Upper lobe of left lung (tissue), 6 donors: ENCODE measurements around the gene PPP1R12A. TPM values are rescaled to one million over a fixed set of nuclear protein-coding genes. Genes with fewer than 3 reads are reported as not detected.
A peak's percentile ranks its signal among the peaks of the same experiment; 100 is the strongest.

Source experiments
- ATAC-seq, 2 donors: fragments of 200-7000 bp; cut with Tn5 transposase; one replicate each; pipeline ENCODE4 v1.9.1; 2022; ENCODE audit warnings: mild to moderate bottlenecking in 2 of 2, moderate library complexity in 2 of 2; ENCODE audit not compliant: low FRiP score in 2 of 2
- DNase-seq, 2 donors: peaks; one replicate each; pipeline ENCODE4 v3.0.0-alpha.2; 2019 to 2020
- H3K27ac ChIP-seq, 4 donors: fragments of 200-600 bp; sonication (generic); one replicate each; pipeline ENCODE4 v1.5.1; 2016 to 2019
- H3K27me3 ChIP-seq, 4 donors: fragments of 200-600 bp; sonication (generic); one replicate each; pipeline ENCODE4 v1.5.1; 2017 to 2019
- H3K36me3 ChIP-seq, 4 donors: fragments of 200-600 bp; sonication (generic); one replicate each; pipeline ENCODE4 v1.5.1; 2016 to 2019
- H3K4me1 ChIP-seq, 4 donors: fragments of 200-600 bp; sonication (generic); one replicate each; pipeline ENCODE4 v1.5.1; 2018 to 2019
- H3K4me3 ChIP-seq, 4 donors: fragments of 200-600 bp; sonication (generic); one replicate each; pipeline ENCODE4 v1.5.1; 2017 to 2019; ENCODE audit warnings: mild to moderate bottlenecking in 2 of 4, moderate library complexity in 1 of 4
- H3K9me3 ChIP-seq, 4 donors: fragments of 200-600 bp; sonication (generic); one replicate each; pipeline ENCODE4 v1.5.1; 2018 to 2019
- EP300 ChIP-seq, 4 donors: sonication (generic); formaldehyde crosslinking; IDR thresholded peaks; one replicate each; pipeline ENCODE4 v1.5.1; 2017; ENCODE audit warnings: antibody characterized with exemption in 4 of 4, control low read depth in 2 of 4
- POLR2A ChIP-seq, 4 donors: fragments of 450-650 bp; IDR thresholded peaks; one replicate each; pipeline ENCODE4 v1.5.1; 2016 to 2017; ENCODE audit warnings: antibody characterized with exemption in 4 of 4, mild to moderate bottlenecking in 2 of 4
- POLR2AphosphoS5 ChIP-seq, 2 donors: sonication (generic); formaldehyde crosslinking; IDR thresholded peaks; one replicate each; pipeline ENCODE4 v1.5.1; 2017; ENCODE audit warnings: antibody characterized with exemption in 2 of 2
- WGBS, 2 donors: methylation state at CpG; one replicate each; pipeline ENCODE4 v1.1.5; 2017 to 2018; 5-methylcytosine and 5-hydroxymethylcytosine counted together
- total RNA-seq, 6 donors: library from RNA; depleted of rRNA in 4 of 6; stranded (reverse); fragments of >200 nt in 4 of 6; gene quantifications; one replicate each; pipeline versions ENCODE4 v1.1.0 to v1.2.1, GENCODE V29; 2016 to 2021
- TF ChIP-seq, protein P1 (sequence below), 6 experiments: fragments of 450-650 bp in 4 of 6; fragments of 200-600 bp in 2 of 6; sonication (generic) in 2 of 6; IDR thresholded peaks; one replicate each; pipeline ENCODE4 v1.5.1; 2016 to 2019; ENCODE audit warnings: antibody characterized with exemption in 6 of 6
- donor health status: DM: no; HTN: no; CAD: no; lungs with moderate emphysema.
- donor health status: DM: no; HTN: yes; CAD: no; lungs with severe emphysema.

Gene PPP1R12A
- total RNA-seq = 100 to 1,000 TPM in 3 of 6 donors, 10 to 100 TPM in 3; 50.7 to 234 (median 90.4) TPM

DNA sequence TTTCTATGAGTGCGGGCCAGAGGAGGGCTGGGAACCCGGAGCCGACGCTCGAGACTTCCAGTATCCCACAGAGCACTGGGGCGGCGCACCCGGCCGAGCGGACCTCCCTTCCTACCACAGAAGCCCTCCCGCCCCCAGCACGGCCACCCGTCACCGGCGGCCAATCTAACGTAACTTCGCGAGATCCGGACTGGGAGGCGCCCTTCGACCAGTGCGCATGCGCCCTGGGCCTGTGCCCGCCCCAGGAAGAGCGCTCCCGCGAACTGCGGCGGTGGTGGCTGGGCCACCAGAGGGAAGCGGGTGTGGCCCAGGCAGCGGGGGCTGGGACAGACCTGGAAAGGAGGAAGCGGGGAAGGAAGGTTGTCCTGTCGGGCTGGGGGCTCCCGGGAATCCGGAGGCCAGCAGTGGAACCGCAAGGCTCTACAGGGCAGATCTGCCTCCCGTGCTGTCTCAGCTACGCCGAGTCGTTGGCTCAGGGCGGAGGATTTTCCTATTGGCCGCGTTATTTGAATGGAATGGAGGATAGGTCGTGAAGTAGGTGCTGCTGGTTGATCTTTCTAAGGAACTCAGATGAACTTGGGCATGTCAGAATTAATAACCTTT is at the start of gene PPP1R12A:
Gene PPP1R12A, minus strand, starts transcription at position 77 of the 603 bp plus-strand sequence. CDS start 166 bp downstream, outside the sequence.
- peak; percentile 98 to 99 for ATAC-seq
- H3K4me1 ChIP-seq = peaks cover 10 to 44% (median 16%) of the 10 kb centered on the region in 4 donors
- WGBS, 2 donors = 0 to 9% methylated on average over 16 to 27 of the region's 44 CpGs

DNA sequence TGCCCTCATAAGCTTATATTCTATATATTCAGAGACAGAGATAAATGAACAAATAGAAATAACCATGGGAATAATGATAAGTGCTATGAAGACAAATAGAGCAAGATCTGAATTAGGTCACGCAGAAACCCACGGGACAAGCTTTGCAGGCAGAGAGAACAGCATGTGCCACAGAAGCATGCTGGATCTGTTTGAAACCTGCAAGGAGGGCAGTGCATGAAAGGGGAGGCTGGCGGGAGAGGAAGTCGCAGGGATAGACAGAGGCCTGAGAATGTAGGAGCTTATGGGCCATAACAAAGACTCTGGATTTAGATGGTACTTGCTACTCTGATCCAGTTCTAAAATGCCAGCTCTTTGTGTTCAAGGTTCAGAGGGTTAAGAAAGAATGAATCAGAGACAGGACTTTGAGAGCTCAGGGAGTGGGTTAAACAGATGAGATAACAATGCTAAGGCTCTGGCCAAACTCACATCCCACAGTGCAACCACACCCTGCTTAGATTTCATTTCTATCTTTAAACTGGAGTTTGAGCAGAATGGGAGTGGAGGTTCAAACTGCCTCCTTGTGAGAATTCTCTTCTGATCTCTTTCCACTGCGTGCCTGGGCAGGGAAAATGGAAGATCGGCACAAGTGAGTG is 49.2 kb upstream of the PPP1R12A start:
- no peak overlapping the region for H3K27ac ChIP-seq
- TF ChIP-seq EP300 (IDR thresholded peaks at IDR 0.05) = no peak
- TF ChIP-seq, protein P1, sequence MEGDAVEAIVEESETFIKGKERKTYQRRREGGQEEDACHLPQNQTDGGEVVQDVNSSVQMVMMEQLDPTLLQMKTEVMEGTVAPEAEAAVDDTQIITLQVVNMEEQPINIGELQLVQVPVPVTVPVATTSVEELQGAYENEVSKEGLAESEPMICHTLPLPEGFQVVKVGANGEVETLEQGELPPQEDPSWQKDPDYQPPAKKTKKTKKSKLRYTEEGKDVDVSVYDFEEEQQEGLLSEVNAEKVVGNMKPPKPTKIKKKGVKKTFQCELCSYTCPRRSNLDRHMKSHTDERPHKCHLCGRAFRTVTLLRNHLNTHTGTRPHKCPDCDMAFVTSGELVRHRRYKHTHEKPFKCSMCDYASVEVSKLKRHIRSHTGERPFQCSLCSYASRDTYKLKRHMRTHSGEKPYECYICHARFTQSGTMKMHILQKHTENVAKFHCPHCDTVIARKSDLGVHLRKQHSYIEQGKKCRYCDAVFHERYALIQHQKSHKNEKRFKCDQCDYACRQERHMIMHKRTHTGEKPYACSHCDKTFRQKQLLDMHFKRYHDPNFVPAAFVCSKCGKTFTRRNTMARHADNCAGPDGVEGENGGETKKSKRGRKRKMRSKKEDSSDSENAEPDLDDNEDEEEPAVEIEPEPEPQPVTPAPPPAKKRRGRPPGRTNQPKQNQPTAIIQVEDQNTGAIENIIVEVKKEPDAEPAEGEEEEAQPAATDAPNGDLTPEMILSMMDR (IDR thresholded peaks at IDR 0.05) = no peak
- TF ChIP-seq POLR2A (IDR thresholded peaks at IDR 0.05) = no peak
- TF ChIP-seq POLR2AphosphoS5 (IDR thresholded peaks at IDR 0.05) = no peak
- no peaks in the 10 kb centered on the region for H3K27me3 ChIP-seq
- ATAC-seq = peak in 1 of 2 donors; percentile 89
- H3K4me3 ChIP-seq = no peak overlapping the region
- 77 to 84% methylated on average over 6 of the region's 6 CpGs for WGBS, 2 donors
- no peaks in the 10 kb centered on the region for H3K36me3 ChIP-seq
- H3K9me3 ChIP-seq = no peaks in the 10 kb centered on the region
- no peaks in the 10 kb centered on the region for H3K4me1 ChIP-seq
- DNase-seq = no peak

More for the DNA sequence above, at the start of gene PPP1R12A:
- Histone ChIP-seq H3K27ac (peak within 1 kb of the TSS; percentile 96 to 99 (median 98)), H3K9me3 (no peaks in the 10 kb centered on the region), H3K4me3 (peak within 1 kb of the TSS; percentile 72 to 89 (median 84)), H3K27me3 (no peaks in the 10 kb centered on the region), H3K36me3 (no peaks in the 10 kb centered on the region)
- TF ChIP-seq, protein P1 (IDR thresholded peaks at IDR 0.05) = peak in 5 of 6 experiments; percentile 13 to 61 (median 42)
- TF ChIP-seq POLR2AphosphoS5 (IDR thresholded peaks at IDR 0.05) = peak; percentile 96 to 99
- TF ChIP-seq EP300 (IDR thresholded peaks at IDR 0.05) = peak in 1 of 4 donors; percentile 82
- TF ChIP-seq POLR2A (IDR thresholded peaks at IDR 0.05) = peak; percentile 59 to 98 (median 96)
- DNase-seq = peak; percentile 97 to 99

DNA sequence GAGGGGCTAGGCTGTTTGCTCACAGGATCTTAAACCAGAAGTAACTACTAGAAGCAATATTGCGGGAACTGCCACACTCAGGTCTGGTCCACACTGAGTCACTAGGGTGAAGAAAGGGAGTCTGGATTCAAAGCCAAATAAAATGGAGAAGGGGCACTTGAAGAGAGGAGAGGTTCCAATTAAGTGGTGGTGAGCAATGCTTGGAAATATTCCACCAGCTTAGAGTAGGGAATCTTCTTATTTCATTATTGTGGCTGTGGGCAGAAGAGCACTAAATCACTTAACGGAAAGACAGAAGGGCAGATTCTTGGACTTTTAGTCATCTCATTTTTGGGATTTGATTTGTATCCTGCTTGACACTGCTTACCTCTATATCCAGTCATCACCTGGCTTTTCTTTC is 48.6 kb upstream of the PPP1R12A start:
- no peaks in the 10 kb centered on the region for H3K36me3 ChIP-seq
- no peak for DNase-seq
- no peaks in the 10 kb centered on the region for H3K27me3 ChIP-seq
- WGBS, 2 donors = 58 to 89% methylated on average over 2 of the region's 2 CpGs
- H3K9me3 ChIP-seq = no peaks in the 10 kb centered on the region
- no peaks in the 10 kb centered on the region for H3K4me1 ChIP-seq
- peak in 1 of 2 donors; percentile 83 for ATAC-seq
- no peak overlapping the region for H3K27ac ChIP-seq
- H3K4me3 ChIP-seq = no peak overlapping the region
- TF ChIP-seq POLR2A (IDR thresholded peaks at IDR 0.05) (no peak), POLR2AphosphoS5 (IDR thresholded peaks at IDR 0.05) (no peak), EP300 (IDR thresholded peaks at IDR 0.05) (no peak)
- TF ChIP-seq, protein P1 (IDR thresholded peaks at IDR 0.05) = no peak

DNA sequence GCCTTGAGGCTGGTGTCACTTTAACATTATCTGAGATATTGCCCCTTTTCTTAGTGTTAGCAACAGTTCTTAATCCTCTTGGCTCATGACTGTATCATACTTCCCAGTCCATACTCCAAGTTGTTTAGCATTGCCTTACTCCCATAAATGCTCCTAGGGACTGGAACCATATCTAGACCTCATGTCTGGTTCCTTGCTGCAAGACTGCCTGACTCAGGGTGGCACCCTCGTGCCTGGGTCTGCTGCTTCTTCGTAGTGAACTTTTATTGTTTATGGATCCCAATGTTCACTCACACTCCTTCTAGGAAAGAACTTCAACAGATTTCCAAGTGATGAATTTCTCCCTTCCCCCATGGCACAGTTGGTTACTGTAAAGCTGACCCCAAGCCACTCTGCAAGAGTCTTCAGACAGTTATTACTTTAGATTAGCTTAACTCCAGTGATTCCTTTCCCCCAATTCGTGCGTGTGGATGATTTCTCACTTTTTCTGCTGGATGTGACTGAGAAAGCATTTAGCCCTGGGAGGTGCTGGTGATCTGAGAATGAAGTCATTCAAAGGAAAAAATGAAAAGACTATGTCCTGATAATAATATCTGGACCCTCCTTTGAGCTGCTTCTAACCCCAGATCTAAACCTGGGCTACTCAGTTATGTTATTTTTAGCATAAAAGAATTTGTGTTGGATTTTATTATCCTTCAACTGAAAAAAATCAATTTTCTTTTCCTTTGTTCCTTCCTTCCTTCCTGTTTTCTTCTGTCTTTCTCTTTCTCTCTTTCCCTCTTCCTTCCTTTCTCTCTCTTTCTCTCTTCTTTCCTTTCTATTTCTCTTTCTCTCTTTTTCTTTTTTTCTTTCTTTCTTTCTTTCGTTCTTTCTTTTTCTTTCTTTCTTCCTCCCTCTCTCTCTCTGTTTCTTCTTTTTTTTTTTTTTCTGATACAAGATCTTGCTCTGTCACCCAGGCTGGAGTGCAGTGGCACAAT is 47.5 kb upstream of the PPP1R12A start:
- peak in 1 of 2 donors; percentile 18 for ATAC-seq
- Histone ChIP-seq H3K9me3 (no peaks in the 10 kb centered on the region), H3K4me1 (no peaks in the 10 kb centered on the region), H3K27ac (no peak overlapping the region), H3K27me3 (no peaks in the 10 kb centered on the region), H3K4me3 (no peak overlapping the region), H3K36me3 (no peaks in the 10 kb centered on the region)
- TF ChIP-seq POLR2AphosphoS5 (IDR thresholded peaks at IDR 0.05) (no peak), POLR2A (IDR thresholded peaks at IDR 0.05) (no peak), EP300 (IDR thresholded peaks at IDR 0.05) (no peak)
- TF ChIP-seq, protein P1 (IDR thresholded peaks at IDR 0.05) = no peak
- no peak for DNase-seq
- WGBS, 2 donors = 60 to 71% methylated on average over 5 of the region's 5 CpGs
